GM12878 (cell line): ENCODE data around the gene POT1. TPM values are rescaled to one million over a fixed set of nuclear protein-coding genes. Genes with fewer than 3 reads are reported as not detected.

ENCODE experiments used
- ATAC-seq: fragments of 200-7000 bp; cut with Tn5 transposase; 3 replicates; pipeline ENCODE4 v1.9.1; 2020; ENCODE audit warnings: mild to moderate bottlenecking, moderate library complexity
- BruUV-seq: library from RNA; stranded (reverse); fragments of 400-500 nt; replicated peaks from 2 replicates; lab custom pipeline; 2021; lab: Mats Ljungman, UMichigan
- CTCF ChIA-PET: fragments of 300-600 bp; sonication (Branson Sonifier 250); formaldehyde crosslinking; extraction: SDS; loops from one replicate; lab custom pipeline; 2021; ENCODE audit warnings: inconsistent platforms; lab: Yijun Ruan, JAX
- POLR2A ChIA-PET: fragments of 350-600 bp; formaldehyde crosslinking; extraction: SDS; loops from one replicate; lab custom pipeline; 2021; ENCODE audit warnings: inconsistent platforms; lab: Charles Lee
- RAD21 ChIA-PET: fragments of 300-600 bp; sonication (Branson Sonifier 250); formaldehyde crosslinking; loops from one replicate; lab custom pipeline; 2023; ENCODE audit warnings: antibody characterized with exemption; ENCODE audit not compliant: unreplicated experiment; lab: Charles Lee
- SMC1A ChIA-PET: fragments of 300-600 bp; sonication (Branson Sonifier 250); formaldehyde crosslinking; loops from one replicate; lab custom pipeline; 2023; ENCODE audit not compliant: unreplicated experiment, uncharacterized antibody; lab: Charles Lee
- DNase-seq: peaks from one replicate; pipeline ENCODE4 v3.0.0-alpha.2; 2011; ENCODE audit warnings: low read depth, low spot score
- FAIRE-seq: peaks from 3 replicates; lab custom pipeline; 2011; peaks lifted over from hg19 to GRCh38; lab: Jason Lieb, UNC
- H2AFZ ChIP-seq: 2 replicates; pipeline ENCODE4 v1.6.0; 2011; ENCODE audit warnings: low read depth, low read length, control low read depth; ENCODE audit not compliant: control insufficient read depth
- H3K27ac ChIP-seq: 2 replicates; pipeline ENCODE4 v1.5.1; 2011; ENCODE audit warnings: control low read depth; ENCODE audit not compliant: control insufficient read depth, insufficient read depth
- H3K27me3 ChIP-seq, 2 experiments: replicated peaks in 1 of 2; 2 replicates each; pipeline versions ENCODE4 v1.6.0 to v1.6.1; 2011; ENCODE audit warnings: low read length in 1 of 2; ENCODE audit not compliant: control insufficient read depth in 2 of 2, insufficient read depth in 2 of 2
- H3K36me3 ChIP-seq, 2 experiments: 2 replicates each; pipeline ENCODE4 v1.5.1; 2011; ENCODE audit warnings: low read length in 1 of 2; ENCODE audit not compliant: control insufficient read depth in 2 of 2, insufficient read depth in 2 of 2
- H3K4me1 ChIP-seq: 2 replicates; pipeline ENCODE4 v1.6.1; 2011; ENCODE audit warnings: mild to moderate bottlenecking, low read length, moderate library complexity, mixed read lengths; ENCODE audit not compliant: control insufficient read depth, insufficient read depth
- H3K4me2 ChIP-seq: 2 replicates; pipeline ENCODE4 v1.6.0; 2011; ENCODE audit warnings: control low read depth; ENCODE audit not compliant: control insufficient read depth, insufficient read depth
- H3K4me3 ChIP-seq: fragments of 200-600 bp; sonication (generic); 2 replicates; pipeline ENCODE4 v1.5.1; 2016
- H3K79me2 ChIP-seq: 2 replicates; pipeline ENCODE4 v1.6.0; 2011; ENCODE audit warnings: low read length; ENCODE audit not compliant: control insufficient read depth, insufficient read depth
- H3K9ac ChIP-seq: 2 replicates; pipeline ENCODE4 v1.8.0; 2011; ENCODE audit warnings: low read length, control low read depth, mixed read lengths; ENCODE audit not compliant: control insufficient read depth, insufficient read depth
- H3K9me3 ChIP-seq: replicated peaks from 3 replicates; pipeline ENCODE4 v1.5.1; 2011; ENCODE audit warnings: mild to moderate bottlenecking, low read length; ENCODE audit not compliant: control insufficient read depth, insufficient read depth
- H4K20me1 ChIP-seq: 2 replicates; pipeline ENCODE4 v1.6.0; 2011; ENCODE audit not compliant: control insufficient read depth, insufficient read depth
- CREB1 ChIP-seq: IDR thresholded peaks from 2 replicates; pipeline ENCODE4 v1.6.1; 2012; ENCODE audit warnings: low read depth, mild to moderate bottlenecking, inconsistent platforms
- IRF4 ChIP-seq: IDR thresholded peaks from 2 replicates; pipeline ENCODE4 v1.6.1; 2011; ENCODE audit warnings: low read depth, low read length
- MTA3 ChIP-seq: IDR thresholded peaks from 2 replicates; pipeline ENCODE4 v1.6.1; 2012; ENCODE audit warnings: low read length, inconsistent platforms, borderline replicate concordance
- STAT3 ChIP-seq: IDR thresholded peaks from 2 replicates; pipeline ENCODE4 v1.6.1; 2011; ENCODE audit warnings: low read depth, low read length, improper control_type of control experiment
- WGBS: methylation state at CpG from one replicate; pipeline ENCODE4 v1.1.6; 2016; ENCODE audit warnings: low lambda C conversion rate; ENCODE audit not compliant: insufficient replicate concordance, insufficient coverage; ENCODE audit errors: missing lambda C conversion rate; 5-methylcytosine and 5-hydroxymethylcytosine counted together
- in situ Hi-C: fragments of 300-500 bp; cut with MboI; formaldehyde crosslinking; loops from 9 replicates; pipeline ENCODE4 v1.14.3; 2018; ENCODE audit warnings: mixed read lengths
- intact Hi-C: fragments of 100-400 bp; cut with micrococcal nuclease; formaldehyde crosslinking; loops from one replicate; pipeline ENCODE4 v1.14.2; 2022; ENCODE audit not compliant: unreplicated experiment
- polyA plus RNA-seq, 11 experiments: library from polyadenylated mRNA; depleted of rRNA in 4 of 11; unstranded in 6 of 11; stranded (reverse) in 5 of 11; fragments of >200 nt; fragmentation: Nextera tagmentation in 4 of 11; fragmentation: Illumina TruSeq in 1 of 11; extraction: Ambion mirVana in 4 of 11; extraction: Trizol in 1 of 11; gene quantifications; 1 replicate in 1 of 11; 2 replicates in 10 of 11; pipeline versions ENCODE4 v1.2.1 to v1.2.3, GENCODE V29; 2011 to 2016; ENCODE audit warnings: inconsistent platforms in 2 of 11, missing spikeins in 2 of 11, low read depth in 1 of 11
- total RNA-seq, 4 experiments: library from RNA; depleted of rRNA in 3 of 4; stranded (reverse); fragments of >200 nt in 3 of 4; fragmentation: Illumina TruSeq in 1 of 4; extraction: Trizol in 1 of 4; gene quantifications; 2 replicates each; pipeline versions ENCODE4 v1.2.1 to v1.2.3, GENCODE V29; 2013 to 2021
- TF ChIP-seq, protein P1 (sequence below): fragments of 450-650 bp; formaldehyde crosslinking; IDR thresholded peaks from 2 replicates; pipeline ENCODE4 v1.4.0; 2020; ENCODE audit warnings: mild to moderate bottlenecking, moderate library complexity

POT1 gene
- total and polyA plus RNA-seq, 10 of the 15 experiments (the other 5 are each of a cell fraction or from before 2014, with no cell fraction given), result 16.3 to 87.0 (median 33.9) TPM

DNA sequence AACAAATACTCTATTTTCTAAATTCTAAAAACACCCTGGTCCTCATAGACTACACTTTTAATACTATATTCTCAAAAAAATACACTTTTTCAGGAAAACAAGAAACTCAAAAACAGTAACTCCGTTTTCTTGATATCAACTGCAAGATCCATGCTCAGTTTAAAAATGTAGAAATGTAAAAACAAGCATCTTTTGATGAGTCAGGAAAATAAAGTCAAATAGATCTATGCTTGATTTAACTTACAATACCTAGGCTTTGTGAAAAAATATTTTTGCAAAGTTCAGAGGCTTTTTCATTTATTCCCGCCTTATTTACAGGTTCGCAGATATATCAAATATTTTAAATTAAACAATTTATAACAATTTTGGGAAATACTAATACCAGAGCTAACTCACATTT, 33.6 kb downstream of the POT1 start:
- WGBS, result 97% methylated on average over 3 of the region's 3 CpGs
- intact Hi-C loops (no loop called here), in situ Hi-C loops (no loop called here)
- no peak overlapping the region for H2AFZ ChIP-seq
- no peak overlapping the region for H3K4me2 ChIP-seq
- TF ChIP-seq, protein P1, sequence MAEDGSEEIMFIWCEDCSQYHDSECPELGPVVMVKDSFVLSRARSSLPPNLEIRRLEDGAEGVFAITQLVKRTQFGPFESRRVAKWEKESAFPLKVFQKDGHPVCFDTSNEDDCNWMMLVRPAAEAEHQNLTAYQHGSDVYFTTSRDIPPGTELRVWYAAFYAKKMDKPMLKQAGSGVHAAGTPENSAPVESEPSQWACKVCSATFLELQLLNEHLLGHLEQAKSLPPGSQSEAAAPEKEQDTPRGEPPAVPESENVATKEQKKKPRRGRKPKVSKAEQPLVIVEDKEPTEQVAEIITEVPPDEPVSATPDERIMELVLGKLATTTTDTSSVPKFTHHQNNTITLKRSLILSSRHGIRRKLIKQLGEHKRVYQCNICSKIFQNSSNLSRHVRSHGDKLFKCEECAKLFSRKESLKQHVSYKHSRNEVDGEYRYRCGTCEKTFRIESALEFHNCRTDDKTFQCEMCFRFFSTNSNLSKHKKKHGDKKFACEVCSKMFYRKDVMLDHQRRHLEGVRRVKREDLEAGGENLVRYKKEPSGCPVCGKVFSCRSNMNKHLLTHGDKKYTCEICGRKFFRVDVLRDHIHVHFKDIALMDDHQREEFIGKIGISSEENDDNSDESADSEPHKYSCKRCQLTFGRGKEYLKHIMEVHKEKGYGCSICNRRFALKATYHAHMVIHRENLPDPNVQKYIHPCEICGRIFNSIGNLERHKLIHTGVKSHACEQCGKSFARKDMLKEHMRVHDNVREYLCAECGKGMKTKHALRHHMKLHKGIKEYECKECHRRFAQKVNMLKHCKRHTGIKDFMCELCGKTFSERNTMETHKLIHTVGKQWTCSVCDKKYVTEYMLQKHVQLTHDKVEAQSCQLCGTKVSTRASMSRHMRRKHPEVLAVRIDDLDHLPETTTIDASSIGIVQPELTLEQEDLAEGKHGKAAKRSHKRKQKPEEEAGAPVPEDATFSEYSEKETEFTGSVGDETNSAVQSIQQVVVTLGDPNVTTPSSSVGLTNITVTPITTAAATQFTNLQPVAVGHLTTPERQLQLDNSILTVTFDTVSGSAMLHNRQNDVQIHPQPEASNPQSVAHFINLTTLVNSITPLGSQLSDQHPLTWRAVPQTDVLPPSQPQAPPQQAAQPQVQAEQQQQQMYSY, result no peak
- TF ChIP-seq STAT3, result no peak
- no peak for TF ChIP-seq IRF4
- TF ChIP-seq CREB1, result no peak
- no peak for TF ChIP-seq MTA3
- H3K4me3 ChIP-seq, result no peak overlapping the region
- H3K9me3 ChIP-seq, result no peaks in the 10 kb centered on the region; the same call in 1 of the 3 replicates
- no peaks in the 10 kb centered on the region for H4K20me1 ChIP-seq
- H3K4me1 ChIP-seq, result peaks cover 5% of the 10 kb centered on the region; the same call in 1 of the 2 replicates
- ChIA-PET CTCF (no interaction called here), POLR2A (no interaction called here), SMC1A (no interaction called here), RAD21 (no interaction called here)
- FAIRE-seq (no peak), ATAC-seq (no peak), DNase-seq (no peak)
- no peak overlapping the region for H3K27ac ChIP-seq
- BruUV-seq, result no TSS peak
- H3K79me2 ChIP-seq, result no peaks in the 10 kb centered on the region
- H3K36me3 ChIP-seq, result peaks cover 0 to 6% of the 10 kb centered on the region in 2 experiments; a peak in 2 of 4 replicates
- H3K27me3 ChIP-seq, result no peaks in the 10 kb centered on the region
- no peak overlapping the region for H3K9ac ChIP-seq
